ENCODE data around the gene CRELD2. TPM values are rescaled to one million over a fixed set of nuclear protein-coding genes. Genes with fewer than 3 reads are reported as not detected.

CRELD2 gene
- polyA plus RNA-seq, 3 donors: 20.3 to 33.2 (median 27.6) TPM

DNA sequence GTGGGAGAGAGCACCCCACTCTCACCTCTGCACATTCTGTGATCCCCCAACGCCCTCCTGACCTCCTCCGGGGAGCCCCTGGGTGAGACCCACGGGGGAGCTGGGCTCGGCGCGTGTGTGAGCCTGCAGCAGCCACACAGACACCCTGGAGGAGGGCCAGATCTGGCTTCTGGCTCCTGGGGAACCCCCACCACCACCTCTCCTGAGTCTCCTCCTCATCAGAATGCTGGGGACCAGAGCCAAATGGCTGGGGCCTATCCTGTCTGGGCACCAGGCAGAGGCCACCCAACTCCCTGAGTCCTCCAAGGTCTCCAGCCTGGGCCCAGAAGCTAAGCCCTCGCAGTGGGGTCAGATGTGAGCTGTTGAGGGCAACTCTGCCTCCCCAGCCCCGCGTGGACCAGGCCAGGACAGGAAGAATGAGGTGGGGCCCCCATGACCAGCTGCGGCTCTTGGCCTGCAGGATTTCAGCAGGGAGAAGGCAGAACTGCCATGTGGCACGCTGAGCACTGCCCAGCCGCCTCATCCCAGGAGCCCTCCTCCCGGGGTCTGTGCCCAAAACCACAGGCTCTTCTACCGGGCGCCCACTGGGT, 36.7 kb downstream of the CRELD2 start:
- Histone ChIP-seq H3K4me1 (ENCODE audit: control insufficient read depth in 1 of 2, insufficient read depth in 2 of 2, low read length in 2 of 2) (peaks cover 37 to 61% of the 10 kb centered on the region in 2 donors), H3K36me3 (replicated peaks in 1 of 2; ENCODE audit: control insufficient read depth in 1 of 2, insufficient read depth in 2 of 2, low read length in 2 of 2) (no peaks in the 10 kb centered on the region), H3K4me2 (replicated peaks; ENCODE audit: extremely low read depth, low read length, poor library complexity, severe bottlenecking) (no peak overlapping the region), H3K4me3 (replicated peaks in 1 of 3; ENCODE audit: low read depth in 2 of 3, low read length in 3 of 3) (no peak overlapping the region), H3K27ac (ENCODE audit: low read depth in 1 of 2, low read length in 2 of 2) (no peak overlapping the region), H3K9ac (ENCODE audit: insufficient read depth, low read length, poor library complexity, severe bottlenecking) (no peak overlapping the region), H3K9me3 (replicated peaks in 1 of 2; ENCODE audit: control insufficient read depth in 1 of 2, insufficient read depth in 1 of 2, low read length in 2 of 2) (no peaks in the 10 kb centered on the region), H3K27me3 (ENCODE audit: control insufficient read depth in 2 of 2, insufficient read depth in 2 of 2, low read length in 2 of 2) (no peaks in the 10 kb centered on the region), H2AFZ (ENCODE audit: insufficient read depth, low read depth, low read length, poor library complexity, severe bottlenecking) (no peak overlapping the region), H4K20me1 (ENCODE audit: insufficient read depth, low read length) (no peaks in the 10 kb centered on the region), H3K79me2 (ENCODE audit: insufficient read depth, low read length) (peaks cover 6% of the 10 kb centered on the region)
- Mint-ChIP-seq H3K9me3 (no peaks in the 10 kb centered on the region), H3K36me3 (peaks cover 0 to 3% of the 10 kb centered on the region in 2 donors), H3K27me3 (ENCODE audit: low read depth in 3 of 3) (peaks cover 0 to 4% (median 2%) of the 10 kb centered on the region in 3 donors), H3K4me1 (peaks cover 28% of the 10 kb centered on the region), H3K4me3 (no peak overlapping the region), H3K27ac (no peak overlapping the region)
- intact Hi-C loops (cut with micrococcal nuclease): no loop called here
- TF ChIP-seq CTCF (IDR thresholded peaks at IDR 0.05): no peak
- WGBS (ENCODE audit: insufficient coverage): 90% methylated on average over 12 of the region's 15 CpGs
- DNase-seq: no peak

DNA sequence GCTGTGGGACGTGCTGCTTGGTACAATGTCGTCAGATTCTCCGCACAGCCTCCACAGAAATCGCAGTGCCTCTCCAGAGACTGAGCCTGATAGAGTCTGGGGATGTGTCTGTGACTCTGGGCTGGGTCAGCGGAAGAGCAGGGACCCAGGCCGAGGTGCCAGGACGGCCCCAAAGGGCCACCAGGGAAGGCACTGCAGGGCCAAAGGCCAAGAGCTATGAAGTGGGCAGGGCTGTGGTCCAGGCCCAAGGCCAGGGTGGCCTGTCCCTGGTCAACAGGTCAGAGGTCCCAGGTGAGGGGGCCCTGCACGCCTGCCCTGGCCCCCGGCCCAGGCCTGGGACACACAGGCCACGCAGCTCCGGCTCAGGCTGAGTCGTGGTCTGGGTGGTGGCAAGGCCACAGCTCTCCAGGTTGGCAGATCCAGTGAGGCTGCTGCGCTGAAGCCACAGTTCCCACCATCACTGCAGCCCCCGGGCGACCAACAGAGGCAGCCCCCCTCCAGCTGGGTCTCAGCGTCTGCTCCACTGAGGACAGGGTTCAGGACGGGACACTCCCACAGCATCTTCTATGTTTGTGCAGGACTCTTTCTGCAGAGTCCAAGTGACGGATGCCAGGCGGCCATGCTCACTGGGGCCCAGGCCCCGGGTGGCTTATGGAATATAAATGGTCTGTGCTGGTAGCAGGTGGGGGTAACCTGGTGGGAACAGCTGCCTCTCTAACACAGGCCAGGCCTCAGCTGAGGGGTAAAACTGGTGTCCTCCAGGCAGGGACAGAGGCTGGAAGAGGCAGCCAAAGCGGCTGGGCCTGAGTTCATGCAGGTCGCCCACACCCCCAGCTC, 37.4 kb downstream of the CRELD2 start:
- DNase-seq: no peak
- H3K9ac ChIP-seq (ENCODE audit: insufficient read depth, low read length, poor library complexity, severe bottlenecking): no peak overlapping the region
- no peaks in the 10 kb centered on the region for H3K9me3 ChIP-seq (replicated peaks in 1 of 2; ENCODE audit: control insufficient read depth in 1 of 2, insufficient read depth in 1 of 2, low read length in 2 of 2)
- peaks cover 34 to 57% of the 10 kb centered on the region in 2 donors for H3K4me1 ChIP-seq (ENCODE audit: control insufficient read depth in 1 of 2, insufficient read depth in 2 of 2, low read length in 2 of 2)
- TF ChIP-seq CTCF (IDR thresholded peaks at IDR 0.05): no peak
- Mint-ChIP-seq H3K27me3 (ENCODE audit: low read depth in 3 of 3) (peaks cover 0 to 4% (median 2%) of the 10 kb centered on the region in 3 donors), H3K4me1 (peaks cover 27% of the 10 kb centered on the region), H3K36me3 (peaks cover 0 to 3% of the 10 kb centered on the region in 2 donors), H3K27ac (no peak overlapping the region), H3K4me3 (no peak overlapping the region), H3K9me3 (no peaks in the 10 kb centered on the region)
- no peak overlapping the region for H3K27ac ChIP-seq (ENCODE audit: low read depth in 1 of 2, low read length in 2 of 2)
- peaks cover 8% of the 10 kb centered on the region for H3K79me2 ChIP-seq (ENCODE audit: insufficient read depth, low read length)
- no peaks in the 10 kb centered on the region for H3K27me3 ChIP-seq (ENCODE audit: control insufficient read depth in 2 of 2, insufficient read depth in 2 of 2, low read length in 2 of 2)
- 95% methylated on average over 18 of the region's 22 CpGs for WGBS (ENCODE audit: insufficient coverage)
- no peak overlapping the region for H3K4me3 ChIP-seq (replicated peaks in 1 of 3; ENCODE audit: low read depth in 2 of 3, low read length in 3 of 3)
- intact Hi-C loops (cut with micrococcal nuclease): no loop called here
- H2AFZ ChIP-seq (ENCODE audit: insufficient read depth, low read depth, low read length, poor library complexity, severe bottlenecking): no peak overlapping the region
- no peak overlapping the region for H3K4me2 ChIP-seq (replicated peaks; ENCODE audit: extremely low read depth, low read length, poor library complexity, severe bottlenecking)
- no peaks in the 10 kb centered on the region for H3K36me3 ChIP-seq (replicated peaks in 1 of 2; ENCODE audit: control insufficient read depth in 1 of 2, insufficient read depth in 2 of 2, low read length in 2 of 2)
- no peaks in the 10 kb centered on the region for H4K20me1 ChIP-seq (ENCODE audit: insufficient read depth, low read length)

Data from CD14-positive monocyte (primary cell).